A549 treated with CpdA at 1 μM for 4 hours (cell line): ENCODE results near the gene CTNND1. TPM values are rescaled to one million over a fixed set of nuclear protein-coding genes. Genes with fewer than 3 reads are reported as not detected.

ENCODE experiments used
- total RNA-seq: library from RNA; stranded (reverse); fragments of 200-300 nt; extraction: Qiagen RNA extraction; gene quantifications from 5 replicates; pipeline ENCODE4 v1.2.3, GENCODE V29; 2022; ENCODE audit warnings: low read depth

CTNND1 gene
- 56.8 to 69.6 TPM (median 66.6 TPM) in 5 replicates for total RNA-seq

GRCh38 chr11:57761301-57762234 lies at the start of gene CTNND1:
Gene CTNND1, plus strand, starts transcription at chr11:57761802. Its CDS starts 29,677 bp downstream, at chr11:57791479.

GRCh38 chr11:57712256-57713150 lies 49.1 kb upstream of the CTNND1 start, which contains the start of gene TMX2:
Gene TMX2, plus strand, starts transcription at chr11:57712593. Its CDS starts 26 bp downstream, at chr11:57712619.

GRCh38 chr11:57741132-57742086 lies 20.2 kb upstream of the CTNND1 start, which contains the start of gene SELENOH:
Gene SELENOH, plus strand, starts transcription at chr11:57741491. Its CDS starts 105 bp downstream, at chr11:57741596.

GRCh38 chr11:57751676-57752253 lies 9.8 kb upstream of the CTNND1 start, which contains the start of gene BTBD18:
Gene BTBD18, minus strand, starts transcription at chr11:57751819. Its CDS starts 631 bp downstream, at chr11:57751188.

Other genes starting within 250 kb of the CTNND1 start
- 2.8 to 4.0 TPM (median 3.8 TPM) in 5 replicates for gene SLC43A1, start 246.1 kb upstream of the CTNND1 start, total RNA-seq
- gene TIMM10, start 231.0 kb upstream of the CTNND1 start, total RNA-seq: 159 to 183 TPM (median 179 TPM) in 5 replicates
- gene SMTNL1, start 224.2 kb upstream of the CTNND1 start, total RNA-seq: not detected in 5 replicates
- 27.0 to 32.5 TPM (median 30.1 TPM) in 5 replicates for gene UBE2L6, start 194.1 kb upstream of the CTNND1 start, total RNA-seq
- 0.37 to 1.1 TPM (median 0.64 TPM) in 5 replicates for gene SERPING1, start 164.1 kb upstream of the CTNND1 start, total RNA-seq
- 0.16 to 0.43 TPM (median 0.32 TPM) in 5 replicates for gene YPEL4, start 111.9 kb upstream of the CTNND1 start, total RNA-seq
- 28.0 to 33.4 TPM (median 30.8 TPM) in 5 replicates for gene CLP1, start 104.0 kb upstream of the CTNND1 start, total RNA-seq
- gene ZDHHC5, start 93.7 kb upstream of the CTNND1 start, total RNA-seq: 69.2 to 78.2 TPM (median 74.6 TPM) in 5 replicates
- gene MED19, start 49.6 kb upstream of the CTNND1 start, total RNA-seq: 23.5 to 33.9 TPM (median 32.1 TPM) in 5 replicates
- 153 to 171 TPM (median 156 TPM) in 5 replicates for gene TMX2, start 49.2 kb upstream of the CTNND1 start, total RNA-seq
- 109 to 155 TPM (median 142 TPM) in 5 replicates for gene SELENOH, start 20.3 kb upstream of the CTNND1 start, total RNA-seq
- not detected in 5 replicates for gene BTBD18, start 10.0 kb upstream of the CTNND1 start, total RNA-seq